ENCODE measurements around the gene MLEC.

GRCh38 chr12:120697344-120697743 lies 10.4 kb downstream of the MLEC start:
- TF ChIP-seq CTCF (IDR thresholded peaks at IDR 0.05) (no peak), POLR2A (IDR thresholded peaks at IDR 0.05) (no peak)

Data from breast epithelium (tissue), 3 donors.